ENCODE measurements around the gene ALKBH3.

ALKBH3 gene

GRCh38 chr11:43941257-43941994 is 60.8 kb downstream of the ALKBH3 start:
- DNase-seq: no peak

GRCh38 chr11:43942662-43943371 is 62.2 kb downstream of the ALKBH3 start:
- peak in 1 of 2 donors; percentile 53 for DNase-seq

- no peak for DNase-seq
These were observed 62.8 kb downstream of the ALKBH3 start for GRCh38 chr11:43943372-43943930.

- no peak for DNase-seq
These were observed 63.5 kb downstream of the ALKBH3 start for GRCh38 chr11:43943931-43944751.

GRCh38 chr11:43944761-43945311 is 64.2 kb downstream of the ALKBH3 start:
- DNase-seq: peak in 1 of 2 donors; percentile 53

- DNase-seq: no peak
These were observed 66.4 kb downstream of the ALKBH3 start for GRCh38 chr11:43947003-43947500.

GRCh38 chr11:43947815-43948214 is 67.2 kb downstream of the ALKBH3 start:
- DNase-seq: no peak

GRCh38 chr11:43948341-43949225 is 68.0 kb downstream of the ALKBH3 start:
- no peak for DNase-seq

GRCh38 chr11:43950311-43950855 is 69.8 kb downstream of the ALKBH3 start:
- no peak for DNase-seq

- no peak for DNase-seq
These were observed 70.6 kb downstream of the ALKBH3 start for GRCh38 chr11:43951231-43951630.

- no peak for DNase-seq
These were observed 71.4 kb downstream of the ALKBH3 start for GRCh38 chr11:43952020-43952400.

- no peak for DNase-seq
These were observed 72.0 kb downstream of the ALKBH3 start for GRCh38 chr11:43952401-43953342.

- no peak for DNase-seq
These were observed 72.9 kb downstream of the ALKBH3 start for GRCh38 chr11:43953521-43953920.

- no peak for DNase-seq
These were observed 73.6 kb downstream of the ALKBH3 start for GRCh38 chr11:43954241-43954640.

GRCh38 chr11:43955381-43956118 is 74.9 kb downstream of the ALKBH3 start:
- no peak for DNase-seq

- DNase-seq: no peak
These were observed 76.9 kb downstream of the ALKBH3 start for GRCh38 chr11:43957571-43957970.

- no peak for DNase-seq
These were observed 78.8 kb downstream of the ALKBH3 start for GRCh38 chr11:43959321-43959995.

GRCh38 chr11:43962383-43963278 is 82.0 kb downstream of the ALKBH3 start:
- DNase-seq: no peak

Data from hippocampal formation (tissue), 2 donors.